Measurements from ENCODE around the gene TRDN.
"Not testable (repeated sequence)": the region's sequence is repeated elsewhere in the genome, so short reads cannot be mapped to it uniquely, and the experiment has no call there.

The TRDN gene

GRCh38 chr6:123288649-123289048 is 348.1 kb downstream of the TRDN start:
- no peak for DNase-seq (ENCODE audit: low spot score)

DNA sequence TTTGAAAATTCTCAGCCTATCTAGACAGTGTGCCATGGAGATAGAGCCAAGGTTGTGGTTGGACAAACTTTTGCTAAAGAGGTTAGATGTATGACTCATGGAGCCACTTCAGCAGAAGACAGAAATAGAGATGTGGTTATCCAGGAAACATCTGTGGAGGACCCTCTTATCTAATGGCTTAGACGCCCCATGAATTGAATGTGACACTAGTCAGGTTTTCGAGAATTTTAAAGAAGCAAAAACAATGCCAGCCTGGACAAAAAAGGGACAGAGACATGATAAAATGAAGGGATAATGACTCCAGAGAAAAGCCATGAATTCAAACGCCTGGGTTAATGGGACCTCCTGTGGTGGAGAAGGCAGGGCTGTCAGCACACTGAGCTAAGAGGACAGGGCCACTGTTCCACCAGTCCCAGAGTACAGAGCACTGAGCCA is 360.2 kb downstream of the TRDN start:
- DNase-seq (ENCODE audit: low spot score), result no peak

DNA sequence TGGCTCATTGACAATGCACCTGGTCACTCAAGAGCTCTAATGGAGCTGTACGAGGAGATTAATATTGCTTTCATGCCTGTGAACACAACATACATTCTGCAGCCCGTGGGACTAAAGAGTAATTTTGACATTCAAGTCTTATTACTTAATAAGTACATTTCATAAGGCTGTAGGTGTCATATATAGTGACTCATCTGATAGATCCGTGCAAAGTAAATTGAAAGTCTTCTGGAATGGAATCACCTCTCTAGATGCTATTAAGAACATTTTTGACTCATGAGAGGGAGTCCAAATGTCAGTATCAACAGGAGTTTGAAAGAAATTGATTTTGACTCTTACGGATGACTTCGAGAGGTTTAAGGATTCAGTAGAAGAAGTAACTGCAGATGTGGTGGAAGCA is 372.8 kb downstream of the TRDN start:
- no peak for DNase-seq (ENCODE audit: low spot score)

- DNase-seq (ENCODE audit: low spot score), result no peak
These were observed 396.1 kb downstream of the TRDN start for GRCh38 chr6:123240626-123241025.

GRCh38 chr6:123233336-123233735 is 403.4 kb downstream of the TRDN start:
- DNase-seq (ENCODE audit: low spot score), result no peak

- not testable (repeated sequence) for DNase-seq (ENCODE audit: low spot score)
These were observed 409.0 kb downstream of the TRDN start for GRCh38 chr6:123227789-123228188.

- DNase-seq (ENCODE audit: low spot score), result no peak
These were observed 410.4 kb downstream of the TRDN start for GRCh38 chr6:123226398-123226797.

DNA sequence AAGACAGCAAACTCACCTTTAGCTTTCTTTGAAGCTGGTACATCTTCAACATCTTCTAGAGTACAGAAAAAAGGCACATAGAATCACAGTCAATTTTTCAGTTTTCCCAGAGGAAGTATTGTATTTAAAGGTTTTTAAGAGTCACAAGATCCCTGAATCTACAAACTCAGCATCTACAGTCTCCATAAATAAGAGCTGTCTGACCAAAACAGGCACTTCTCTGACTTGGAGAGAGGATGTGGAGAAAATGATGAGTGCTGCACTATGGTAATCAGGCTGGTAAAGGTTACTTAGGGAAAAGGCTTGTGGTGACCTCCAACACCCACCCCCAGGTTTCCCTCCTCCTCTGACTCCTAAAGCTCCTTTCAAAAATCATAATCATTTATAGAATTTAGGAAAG is 412.7 kb downstream of the TRDN start:
- DNase-seq (ENCODE audit: low spot score), result no peak

- DNase-seq (ENCODE audit: low spot score), result no peak
These were observed 413.3 kb downstream of the TRDN start for GRCh38 chr6:123223461-123223860.

GRCh38 chr6:123215211-123215610 is 421.5 kb downstream of the TRDN start:
- DNase-seq (ENCODE audit: low spot score), result no peak

DNA sequence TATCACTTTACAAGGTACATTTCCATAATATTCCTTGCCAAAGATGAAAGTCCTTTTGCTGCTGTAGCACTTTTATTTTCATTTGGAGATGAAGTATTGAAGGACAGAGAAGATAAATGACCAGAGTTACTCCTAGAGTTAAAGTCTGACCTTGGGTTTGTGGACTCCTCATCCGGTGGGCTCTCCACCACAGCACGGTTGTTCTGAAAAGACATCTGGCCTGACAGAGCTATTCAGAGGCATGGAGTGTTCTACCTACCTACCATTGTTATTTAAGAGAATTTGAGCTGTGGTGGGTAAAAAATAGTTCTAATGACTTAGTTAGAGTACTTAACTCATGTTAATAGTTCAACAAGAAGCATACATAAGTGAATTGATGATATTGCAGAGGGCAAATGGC is 422.3 kb downstream of the TRDN start:
- no peak for DNase-seq (ENCODE audit: low spot score)

GRCh38 chr6:123213921-123214320 is 422.8 kb downstream of the TRDN start:
- DNase-seq (ENCODE audit: low spot score), result no peak

DNA sequence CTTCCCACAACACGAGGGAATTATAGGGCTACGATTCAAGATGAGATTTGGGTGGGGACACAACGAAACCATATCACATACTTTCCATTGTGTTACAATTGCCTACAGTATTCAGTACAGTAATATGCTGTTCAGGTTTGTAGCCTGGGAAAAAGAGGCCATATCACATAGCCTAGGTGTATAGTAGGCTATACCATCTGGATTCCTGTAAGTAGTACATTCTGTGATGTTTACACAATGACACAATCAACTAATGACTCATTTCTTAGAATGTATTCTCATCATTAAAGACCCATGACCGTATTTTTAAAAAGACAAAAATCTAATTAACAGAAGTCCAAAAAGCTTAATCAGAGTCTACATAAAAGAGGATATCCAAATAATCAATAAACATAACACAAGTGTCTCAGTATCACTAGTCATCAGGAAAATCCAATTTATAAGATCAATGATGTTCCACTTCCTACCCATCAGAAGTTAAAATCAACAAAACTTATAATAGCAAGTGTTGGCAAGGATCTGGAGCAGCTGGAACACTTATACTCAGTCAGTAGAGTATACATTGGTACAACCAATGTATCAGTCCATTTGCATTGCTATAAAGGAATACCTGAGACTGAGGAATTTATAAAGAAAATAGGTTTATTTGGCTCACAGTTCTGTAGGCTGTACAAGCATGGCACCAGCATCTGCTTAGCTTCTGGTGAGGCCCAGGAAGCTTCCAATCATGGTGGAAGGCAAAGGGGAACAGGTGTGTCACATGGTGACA is 424.8 kb downstream of the TRDN start:
- DNase-seq (ENCODE audit: low spot score), result no peak

DNA sequence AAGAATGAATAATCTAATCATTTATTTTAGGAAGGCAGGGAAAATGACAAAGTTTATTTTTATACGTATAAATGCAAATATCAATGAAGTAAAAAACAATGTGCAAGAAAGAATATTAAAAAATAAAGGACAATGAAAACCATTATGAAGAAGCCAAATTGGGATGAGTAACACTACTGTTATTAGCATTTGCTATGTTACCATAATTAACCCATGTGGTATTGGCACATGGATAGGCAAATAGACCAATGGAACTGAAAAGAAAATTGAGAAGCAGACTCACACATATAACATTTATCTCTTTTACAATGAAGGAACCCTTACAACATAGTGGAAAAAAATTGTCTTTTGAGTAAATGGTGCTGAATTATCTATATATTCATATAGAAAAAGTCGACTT is 426.1 kb downstream of the TRDN start:
- DNase-seq (ENCODE audit: low spot score), result no peak

DNA sequence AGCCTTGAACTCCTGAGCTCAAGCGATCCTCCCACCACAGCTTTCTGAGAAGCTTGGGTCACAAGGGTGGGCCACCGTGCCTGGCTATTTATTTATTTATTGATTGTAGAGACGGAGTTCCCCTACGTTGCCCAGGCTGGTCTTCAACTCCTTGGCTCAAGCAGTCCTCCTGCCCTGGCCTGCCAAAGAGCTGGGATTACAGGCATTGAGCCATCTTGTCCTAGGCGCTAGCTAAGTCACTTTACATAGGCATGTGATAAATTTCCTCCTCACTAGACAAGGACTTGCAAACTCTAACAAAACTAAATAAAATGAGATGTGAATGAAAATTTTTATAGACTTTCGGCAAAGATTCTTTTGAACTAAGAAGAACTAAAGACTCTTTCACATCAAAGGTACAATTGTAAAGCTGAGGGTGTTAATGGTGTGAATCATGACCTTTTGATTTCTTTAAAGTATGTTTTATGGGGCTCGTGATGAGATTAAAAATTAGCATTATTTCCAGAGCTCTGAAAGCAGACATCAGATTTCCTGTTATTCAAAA is 428.7 kb downstream of the TRDN start:
- DNase-seq (ENCODE audit: low spot score), result no peak

DNA sequence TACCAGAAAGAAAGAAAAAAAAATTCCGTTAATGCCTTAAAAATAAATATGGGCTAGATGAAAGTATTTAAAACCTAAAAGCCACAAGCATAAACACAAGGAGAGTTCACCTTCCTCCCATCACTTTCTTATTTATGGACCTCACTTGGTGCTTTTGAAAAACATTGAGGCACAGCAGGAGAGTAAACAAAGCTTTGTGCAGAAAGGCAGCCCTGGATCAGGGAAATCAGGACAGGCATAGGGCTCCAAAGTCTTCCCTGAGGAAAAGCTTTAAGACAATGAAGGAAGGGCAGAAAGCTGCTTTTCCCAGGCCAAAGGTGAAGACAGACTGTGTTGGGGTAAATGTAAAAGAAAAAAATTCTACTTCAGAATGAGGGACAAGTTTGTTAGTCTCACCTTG is 432.8 kb downstream of the TRDN start:
- no peak for DNase-seq (ENCODE audit: low spot score)

DNA sequence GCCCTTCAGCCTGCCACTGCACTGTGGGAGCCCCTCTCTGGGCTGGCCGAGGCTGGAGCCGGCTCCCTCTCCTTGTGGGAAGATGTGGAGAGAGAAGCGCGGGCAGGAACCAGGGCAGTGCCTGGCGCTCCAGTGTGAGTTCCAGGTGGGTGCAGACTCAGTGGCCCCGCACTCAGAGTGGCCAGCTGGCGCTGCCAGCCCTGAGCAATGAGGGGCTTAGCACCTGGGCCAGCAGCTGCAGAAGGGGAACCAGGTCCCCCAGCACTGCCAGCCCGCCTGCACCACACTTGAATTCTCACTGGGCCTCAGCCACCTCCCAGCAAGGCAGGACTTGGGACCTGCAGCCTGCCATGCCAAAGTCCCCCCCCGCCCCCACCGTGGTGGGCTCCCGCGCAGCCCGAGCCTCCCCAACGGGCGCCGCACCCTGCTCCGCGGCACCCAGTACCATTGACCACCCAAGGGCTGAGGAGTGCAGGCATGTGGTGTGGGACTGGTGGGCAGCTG is 434.8 kb downstream of the TRDN start:
- DNase-seq (ENCODE audit: low spot score), result no peak

GRCh38 chr6:123193298-123193697 is 443.5 kb downstream of the TRDN start:
- DNase-seq (ENCODE audit: low spot score), result no peak

- no peak for DNase-seq (ENCODE audit: low spot score)
These were observed 446.9 kb downstream of the TRDN start for GRCh38 chr6:123189816-123190215.

DNA sequence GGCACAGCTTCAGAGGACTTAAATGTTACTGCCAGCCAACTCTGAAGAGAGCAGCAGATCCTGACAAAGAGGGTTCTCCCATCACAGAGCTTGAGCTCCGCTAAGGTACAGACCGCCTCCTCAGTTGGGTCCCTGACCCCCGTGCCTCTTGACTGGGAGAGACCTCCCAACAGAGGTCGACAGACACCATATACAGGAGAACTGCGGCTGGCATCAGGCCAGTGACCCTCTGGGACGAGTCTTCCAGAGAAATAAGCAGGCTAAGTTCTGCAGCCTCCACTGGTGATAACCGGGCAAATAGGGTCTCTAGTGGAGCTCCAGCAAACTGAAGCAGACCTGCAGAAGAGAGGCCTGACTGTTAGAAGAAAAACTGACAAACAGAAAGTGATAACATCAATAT is 453.8 kb downstream of the TRDN start:
- DNase-seq (ENCODE audit: low spot score), result no peak

DNA sequence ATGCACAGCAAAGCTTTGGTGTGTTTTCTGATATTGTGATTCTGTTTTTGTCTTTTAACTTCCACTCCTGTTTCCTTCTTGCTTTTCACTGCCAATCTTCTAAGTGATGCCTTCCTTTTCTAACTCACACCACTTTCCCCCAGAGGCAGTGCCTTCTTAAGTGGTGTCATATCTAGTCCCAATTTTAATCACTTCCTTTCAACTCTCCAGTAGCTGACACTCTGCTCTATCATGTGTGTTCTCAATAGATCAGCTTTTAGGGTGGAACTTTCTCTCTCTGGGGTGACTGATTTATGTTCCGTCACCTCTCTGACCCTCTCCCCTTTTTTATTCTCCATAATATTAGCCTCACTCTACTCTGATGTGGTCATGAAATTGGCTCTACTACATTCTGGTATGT is 460.0 kb downstream of the TRDN start:
- DNase-seq (ENCODE audit: low spot score), result no peak

DNA sequence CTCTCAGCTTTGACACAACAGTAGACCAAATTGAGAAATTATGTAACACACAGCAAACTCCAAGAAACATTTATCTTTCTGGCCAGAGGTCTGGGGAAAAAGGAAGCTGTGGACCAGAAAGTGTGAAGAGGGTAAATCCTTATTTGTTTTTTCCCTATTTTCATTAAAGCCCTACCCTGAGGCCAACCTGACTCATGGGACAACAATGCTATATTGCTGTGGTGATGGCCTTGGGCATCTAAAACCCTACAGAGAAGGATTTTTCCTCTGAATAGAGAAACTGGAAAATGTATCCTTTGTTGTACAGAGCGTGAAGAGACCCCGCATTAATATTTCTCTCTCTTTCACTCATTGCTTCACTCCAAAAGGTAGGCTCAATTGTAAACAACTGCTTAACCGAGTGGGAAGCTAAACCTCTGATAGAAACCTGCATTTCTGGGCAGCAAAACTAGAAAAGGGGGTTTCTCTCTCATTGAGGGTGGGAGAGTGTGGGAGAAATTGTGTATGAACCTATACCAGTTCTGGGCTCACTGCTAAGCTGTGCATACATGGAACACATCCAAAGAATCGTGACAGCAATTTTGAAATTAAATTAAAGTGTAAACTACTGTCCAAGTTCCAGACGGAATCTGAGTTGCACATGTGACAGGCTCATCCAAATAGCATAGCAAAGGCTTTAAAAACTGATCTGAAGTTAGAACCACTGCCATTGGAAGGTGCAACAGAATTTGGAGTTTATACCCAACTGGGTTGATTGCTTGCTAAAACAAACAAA is 465.2 kb downstream of the TRDN start:
- no peak for DNase-seq (ENCODE audit: low spot score)

DNA sequence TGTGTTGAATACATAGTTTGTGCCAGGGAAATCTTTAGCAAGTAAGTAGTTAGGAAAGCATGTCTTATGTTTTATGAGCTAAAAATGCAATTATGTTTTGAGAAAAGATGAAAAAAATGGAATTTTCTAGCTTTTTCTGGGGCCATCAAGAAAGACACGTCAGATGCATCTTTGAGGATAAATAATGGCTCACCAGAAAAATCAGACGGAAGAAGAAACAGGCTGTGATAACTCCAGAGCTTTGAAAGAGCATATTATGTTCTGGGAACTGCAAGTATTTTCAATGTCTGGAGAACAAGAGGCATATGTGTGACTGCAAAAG is 467.0 kb downstream of the TRDN start:
- DNase-seq (ENCODE audit: low spot score), result no peak
